ENCODE measurements around the gene CAMTA1.

- TF ChIP-seq CTCF (IDR thresholded peaks at IDR 0.05), result no peak
- TF ChIP-seq EZH2 (IDR thresholded peaks at IDR 0.05), result no peak
- TF ChIP-seq EZH2phosphoT487 (IDR thresholded peaks at IDR 0.05), result no peak
Measured at GRCh38 chr1:7187112-7187493, 401.8 kb downstream of the CAMTA1 start.

All from neural progenitor cell (in vitro differentiated cells).